ENCODE results near the gene PIK3AP1. TPM values are rescaled to one million over a fixed set of nuclear protein-coding genes. Genes with fewer than 3 reads are reported as not detected.

PIK3AP1 gene
- 10 to 100 TPM; 16.6 to 34.7 (median 29.7) TPM for total RNA-seq

DNA sequence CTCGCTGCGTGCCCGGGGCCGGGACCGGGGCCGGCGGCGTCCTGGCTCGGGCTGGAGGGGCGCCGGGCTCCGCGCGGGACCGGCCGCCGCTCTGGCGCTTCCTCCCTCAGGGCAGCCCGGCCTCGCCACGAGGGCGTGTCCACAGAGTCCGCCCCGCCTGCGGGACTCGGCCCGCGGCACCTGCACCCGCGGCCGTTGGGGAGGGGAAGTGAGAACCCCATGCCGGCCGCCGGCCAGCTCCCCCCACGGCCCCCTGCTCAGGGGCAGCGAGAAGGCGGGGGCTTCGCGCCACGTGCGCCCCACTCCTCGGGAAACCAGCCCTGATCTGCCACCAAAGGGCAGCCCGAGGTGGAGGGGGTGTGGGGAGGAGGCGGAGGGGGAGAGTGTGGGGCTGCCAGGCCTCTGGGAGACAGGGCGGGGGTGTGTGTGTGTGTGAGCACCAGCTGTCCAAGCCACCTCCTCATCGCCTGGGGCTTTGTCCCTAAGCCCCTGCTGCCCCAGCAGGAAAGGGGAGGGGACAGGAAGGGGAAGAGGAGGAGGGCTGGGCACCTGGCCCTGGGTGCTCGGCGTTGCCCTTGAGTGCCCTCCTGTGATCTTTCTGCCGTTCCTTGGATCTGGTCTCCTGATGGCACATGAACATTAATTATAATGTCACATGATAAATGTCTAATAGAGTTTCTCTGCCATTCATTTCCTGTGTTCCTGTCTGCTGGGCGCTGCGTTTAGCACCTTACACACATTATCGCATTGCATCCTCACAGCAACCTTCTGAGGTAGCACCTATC lies at the start of gene PIK3AP1:
TSS of gene PIK3AP1 (minus strand) at position 93 of the 785 bp plus-strand sequence. CDS start 120 bp downstream, outside the sequence.
- DNase-seq (ENCODE audit: low spot score) = no peak

DNA sequence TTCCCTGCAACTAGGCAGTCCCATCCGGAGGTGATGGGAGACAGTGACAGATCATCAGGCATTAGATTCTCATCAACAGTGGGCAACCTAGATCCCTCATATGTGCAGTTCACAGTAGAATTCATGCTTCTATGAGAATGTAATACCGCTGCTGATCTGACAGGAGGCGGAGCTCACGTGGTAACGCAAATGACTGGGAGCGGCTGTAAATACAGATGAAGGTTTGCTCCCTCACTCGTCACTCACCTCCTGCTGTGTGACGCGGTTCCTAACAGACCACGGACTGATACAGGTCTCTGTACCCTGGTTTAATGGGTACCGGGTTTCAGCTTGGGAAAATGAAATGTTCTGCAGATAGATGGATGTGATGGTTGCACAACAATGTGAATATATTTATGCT lies 47.8 kb upstream of the PIK3AP1 start:
- no peak for TF ChIP-seq CTCF (IDR thresholded peaks at IDR 0.05)
- ATAC-seq (ENCODE audit: low FRiP score) = no peak
- DNase-seq (ENCODE audit: low spot score) = no peak

More for the DNA sequence above, at the start of gene PIK3AP1:
- TF ChIP-seq CTCF (IDR thresholded peaks at IDR 0.05) = no peak
- ATAC-seq (ENCODE audit: low FRiP score) = peak; percentile 75

- DNase-seq (ENCODE audit: low spot score) (no peak), ATAC-seq (ENCODE audit: low FRiP score) (no peak)
- TF ChIP-seq CTCF (IDR thresholded peaks at IDR 0.05) = no peak
Measured at GRCh38 chr10:96767611-96768010, 47.3 kb upstream of the PIK3AP1 start.

DNA sequence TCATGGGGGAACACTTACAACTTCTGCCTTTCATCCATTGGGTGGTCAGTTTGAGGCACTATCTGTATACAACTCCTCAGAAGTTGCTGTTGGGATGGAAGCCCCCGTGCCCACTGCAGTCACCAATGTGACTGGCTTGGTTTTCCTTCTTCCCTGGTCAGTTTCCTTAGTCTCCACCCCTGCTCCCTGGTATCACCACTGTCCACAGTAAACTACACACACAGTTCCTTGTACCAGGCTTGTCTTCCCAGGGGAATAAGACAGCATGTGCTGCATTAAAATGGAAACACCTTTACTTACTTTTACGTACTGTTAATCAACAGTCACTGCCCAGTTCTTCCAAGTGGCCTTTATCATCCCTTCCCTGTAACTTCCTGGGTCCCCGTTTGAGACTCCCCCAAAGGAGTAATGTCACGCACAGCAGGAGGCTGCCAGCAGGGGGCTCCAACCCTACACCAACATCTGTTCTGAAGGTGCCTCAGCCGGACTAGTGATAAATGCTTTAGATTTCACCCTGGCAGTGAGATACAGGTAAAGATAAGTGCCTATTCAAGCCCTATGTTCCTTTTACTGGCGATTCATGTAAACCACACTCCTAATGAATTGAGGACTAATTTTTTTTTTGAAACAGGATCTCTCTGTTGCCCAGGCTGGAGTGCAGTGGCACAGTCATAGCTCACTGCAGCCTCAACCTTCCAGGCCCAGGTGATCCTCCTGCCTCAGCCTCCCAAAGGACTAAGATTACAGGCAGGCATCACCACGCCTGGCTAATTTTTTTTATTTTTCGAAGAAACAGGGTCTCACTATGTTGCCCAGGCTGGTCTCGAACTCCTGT lies 45.3 kb upstream of the PIK3AP1 start:
- ATAC-seq (ENCODE audit: low FRiP score) (no peak), DNase-seq (ENCODE audit: low spot score) (peak; percentile 63)
- peak in 2 of 3 donors; percentile 37 to 49 for TF ChIP-seq CTCF (IDR thresholded peaks at IDR 0.05)

DNA sequence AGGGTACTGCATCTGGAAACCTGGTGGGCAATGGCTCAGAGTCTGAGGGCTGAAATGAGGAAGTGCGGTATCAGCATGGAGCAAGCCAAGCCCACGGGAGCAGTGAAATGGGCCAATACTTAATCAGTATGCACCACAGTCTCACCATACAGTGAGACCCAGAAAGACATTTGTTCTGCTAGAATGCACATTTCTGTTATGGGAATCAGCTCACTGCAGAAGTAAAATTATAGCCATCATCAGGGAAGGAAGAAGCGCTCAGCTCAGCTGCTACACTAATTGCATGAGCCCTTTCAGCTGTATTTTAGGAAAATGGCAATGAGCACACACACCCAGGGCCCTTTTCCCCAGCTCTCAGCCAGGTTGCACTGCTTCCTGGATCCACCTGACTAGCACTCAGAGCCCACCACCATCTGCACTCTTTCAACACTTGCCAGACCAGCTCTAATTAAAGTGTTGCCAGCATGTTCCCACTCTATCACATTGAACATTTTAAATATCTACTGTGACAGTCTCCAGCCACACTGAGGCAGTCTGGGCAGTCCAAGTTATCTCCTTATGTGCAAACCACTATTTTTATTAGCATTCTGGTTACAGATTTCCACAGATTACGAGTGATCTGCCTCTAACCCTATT lies 44.2 kb upstream of the PIK3AP1 start:
- ATAC-seq (ENCODE audit: low FRiP score) (no peak), DNase-seq (ENCODE audit: low spot score) (no peak)
- TF ChIP-seq CTCF (IDR thresholded peaks at IDR 0.05) = no peak

GRCh38 chr10:96758423-96758822 lies 38.1 kb upstream of the PIK3AP1 start:
- ATAC-seq (ENCODE audit: low FRiP score) = no peak
- DNase-seq (ENCODE audit: low spot score) = no peak
- no peak for TF ChIP-seq CTCF (IDR thresholded peaks at IDR 0.05)
